ENCODE data around the gene XXYLT1.
"Not testable (repeated sequence)": the region's sequence is repeated elsewhere in the genome, so short reads cannot be mapped to it uniquely, and the experiment has no call there.

The XXYLT1 gene

DNA sequence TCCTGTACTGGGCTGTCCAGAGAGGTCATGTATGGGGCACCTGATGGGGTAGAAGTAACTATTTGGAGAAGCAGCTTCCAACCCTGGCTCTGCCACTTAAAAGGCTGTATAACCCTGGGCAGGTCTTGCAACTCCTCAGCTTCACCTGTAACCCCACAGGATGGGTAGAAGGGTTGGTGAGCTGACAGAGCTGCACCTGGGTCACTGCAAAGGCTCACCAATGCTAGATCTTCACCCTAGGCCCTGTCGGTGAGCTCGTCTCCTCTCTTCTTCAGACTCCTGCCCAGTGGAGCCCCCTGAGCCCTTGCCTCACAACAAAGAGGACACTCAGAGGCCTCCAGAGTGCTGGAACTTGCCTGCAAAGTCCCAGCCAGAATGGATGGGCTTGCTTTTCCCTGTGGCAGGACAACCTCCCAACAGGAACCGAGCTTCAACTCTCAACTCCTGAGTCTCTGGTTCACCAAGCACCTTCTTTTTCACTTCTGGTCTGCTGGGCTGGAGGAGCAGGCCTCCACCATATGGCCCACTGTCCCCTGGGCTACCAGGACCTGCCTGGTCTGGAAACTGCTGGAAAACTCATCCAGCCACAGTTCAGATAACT lies 45.9 kb downstream of the XXYLT1 start:
- no peak for DNase-seq

- no peak for DNase-seq
Measured at GRCh38 chr3:195224156-195224979, 46.6 kb downstream of the XXYLT1 start.

- DNase-seq: no peak
Measured at GRCh38 chr3:195221876-195222617, 48.9 kb downstream of the XXYLT1 start.

DNA sequence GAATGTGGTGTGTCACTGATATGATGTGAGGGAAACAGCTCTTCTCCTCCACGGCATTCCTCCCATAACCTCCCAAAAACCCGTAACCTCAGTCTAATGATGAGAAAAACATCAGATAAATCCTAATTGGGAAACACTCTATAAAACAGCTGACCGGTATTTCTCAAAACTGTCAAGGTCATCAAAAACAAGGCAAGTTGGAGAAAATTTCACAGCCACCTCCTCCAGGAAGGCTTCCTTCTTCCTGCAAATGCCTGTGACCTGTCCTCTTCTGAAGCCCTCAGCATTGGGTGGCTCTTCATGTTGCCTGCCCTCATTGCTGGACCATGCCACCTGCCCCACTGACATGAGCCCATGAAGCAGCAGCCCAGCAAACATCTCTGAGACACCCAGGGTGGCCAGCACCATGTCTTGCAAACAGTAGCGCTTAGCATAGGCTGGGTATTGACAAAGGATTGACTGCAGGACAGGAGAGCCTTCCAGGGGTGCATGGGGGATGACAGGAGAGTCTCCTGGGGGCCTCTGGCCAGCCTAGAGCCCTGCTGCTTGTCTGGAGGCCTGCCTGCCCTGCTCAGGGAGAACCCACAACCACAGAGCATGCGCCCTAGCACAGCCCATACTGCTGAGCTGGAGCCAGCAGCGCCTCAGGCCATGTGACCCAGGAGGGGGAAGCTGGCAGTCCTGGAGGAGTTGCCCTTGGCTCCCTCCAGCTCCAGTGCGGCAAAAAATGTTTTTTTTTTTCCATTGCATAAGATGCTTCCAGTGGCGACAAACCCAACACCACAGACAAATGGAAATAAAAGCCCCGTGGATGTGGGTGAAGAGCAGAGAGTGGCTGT lies 49.7 kb downstream of the XXYLT1 start:
- DNase-seq: no peak

- DNase-seq: no peak
Measured at GRCh38 chr3:195219351-195220230, 51.4 kb downstream of the XXYLT1 start.

GRCh38 chr3:195218331-195218730 lies 52.6 kb downstream of the XXYLT1 start:
- not testable (repeated sequence) for DNase-seq

DNA sequence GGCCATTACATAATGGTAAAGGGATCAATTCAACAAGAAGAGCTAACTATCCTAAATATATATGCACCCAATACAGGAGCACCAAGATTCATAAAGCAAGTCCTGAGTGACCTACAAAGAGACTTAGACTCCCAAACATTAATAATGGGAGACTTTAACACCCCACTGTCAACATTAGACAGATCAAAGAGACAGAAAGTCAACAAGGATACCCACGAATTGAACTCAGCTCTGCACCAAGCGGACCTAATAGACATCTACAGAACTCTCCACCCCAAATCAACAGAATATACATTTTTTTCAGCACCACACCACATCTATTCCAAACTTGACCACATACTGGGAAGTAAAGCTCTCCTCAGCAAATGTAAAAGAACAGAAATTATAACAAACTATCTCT lies 55.4 kb downstream of the XXYLT1 start:
- DNase-seq: not testable (repeated sequence)

DNA sequence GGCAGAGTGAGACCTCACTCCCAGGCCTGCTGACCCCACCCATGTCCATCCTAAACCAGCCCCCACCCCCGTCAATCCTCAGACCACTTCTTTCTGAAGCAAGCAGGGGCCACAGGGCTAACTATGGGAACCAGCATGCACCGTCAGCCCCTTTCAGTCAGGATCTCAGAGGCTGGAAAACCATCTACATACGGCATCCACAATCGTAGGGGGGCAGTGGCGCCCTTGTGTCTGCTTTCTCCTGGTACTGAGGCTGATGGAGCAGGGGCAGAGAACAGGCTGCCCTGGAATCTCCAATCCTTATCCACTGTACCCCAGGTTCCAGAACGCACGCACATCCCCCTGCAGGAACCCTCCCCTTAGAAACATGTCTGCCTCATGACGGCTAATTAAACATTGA lies 56.6 kb downstream of the XXYLT1 start:
- DNase-seq: no peak

GRCh38 chr3:195213639-195214315 lies 57.2 kb downstream of the XXYLT1 start:
- DNase-seq: no peak

GRCh38 chr3:195212749-195213375 lies 58.1 kb downstream of the XXYLT1 start:
- DNase-seq: no peak

- DNase-seq: no peak
Measured at GRCh38 chr3:195212033-195212748, 58.8 kb downstream of the XXYLT1 start.

GRCh38 chr3:195210266-195210973 lies 60.5 kb downstream of the XXYLT1 start:
- DNase-seq: no peak

DNA sequence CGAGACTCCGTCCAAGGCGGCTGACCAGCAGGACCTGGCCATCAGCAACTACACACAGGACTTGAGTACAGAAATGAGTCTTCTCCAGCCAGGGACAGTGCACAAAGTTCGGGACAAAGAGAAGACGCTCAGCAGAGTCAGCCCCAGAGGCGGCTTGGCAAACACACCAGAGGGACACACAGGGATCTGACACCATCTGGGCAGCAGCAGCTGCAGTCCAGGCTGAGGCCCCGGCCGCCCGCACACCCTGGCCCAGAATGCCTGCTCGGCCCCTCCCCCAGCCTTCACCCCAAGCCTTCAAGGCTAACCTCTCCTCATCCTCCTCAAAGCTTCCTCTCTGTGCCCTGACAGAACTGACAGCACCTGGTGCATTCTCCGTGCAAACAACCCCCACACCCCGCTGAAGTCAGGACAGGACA lies 61.1 kb downstream of the XXYLT1 start:
- no peak for DNase-seq

DNA sequence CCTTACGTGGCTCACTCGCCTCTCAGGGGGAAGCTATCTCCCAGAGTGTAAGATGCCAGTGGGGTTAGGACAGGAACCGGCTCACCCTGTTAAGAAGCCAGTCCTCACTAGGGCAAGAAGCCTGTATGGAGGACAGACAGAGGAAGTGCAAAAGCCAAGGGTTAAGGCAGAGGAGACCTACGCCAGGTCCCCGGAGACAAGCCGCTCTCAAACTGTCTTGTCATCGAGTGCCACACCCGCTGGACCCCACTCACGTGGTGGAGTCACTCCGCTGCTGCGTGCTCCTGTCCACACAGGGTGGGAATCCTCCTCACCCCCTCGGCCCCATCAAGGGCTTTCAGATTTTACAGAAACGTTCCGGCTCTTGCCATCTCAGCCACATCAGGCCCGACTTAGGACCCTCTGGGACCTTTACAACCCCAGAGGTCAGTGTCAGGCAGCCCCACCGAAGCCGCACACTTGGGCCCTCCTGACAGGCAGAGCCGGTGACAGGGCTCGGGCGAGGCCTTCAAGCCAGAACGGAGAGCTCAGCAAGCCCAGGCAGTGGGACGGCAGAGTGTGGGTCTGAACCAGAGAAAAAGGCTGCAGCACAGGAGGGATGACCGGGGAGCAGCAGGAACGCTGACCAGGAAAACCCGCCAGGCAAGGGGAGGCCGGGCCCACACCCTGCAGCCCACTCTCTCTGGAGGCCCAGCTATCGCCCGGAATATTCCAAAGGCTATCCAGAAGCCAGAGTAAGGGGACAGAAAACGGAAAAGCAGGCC lies 61.7 kb downstream of the XXYLT1 start:
- DNase-seq: no peak

GRCh38 chr3:195208631-195209030 lies 62.3 kb downstream of the XXYLT1 start:
- DNase-seq: no peak

DNA sequence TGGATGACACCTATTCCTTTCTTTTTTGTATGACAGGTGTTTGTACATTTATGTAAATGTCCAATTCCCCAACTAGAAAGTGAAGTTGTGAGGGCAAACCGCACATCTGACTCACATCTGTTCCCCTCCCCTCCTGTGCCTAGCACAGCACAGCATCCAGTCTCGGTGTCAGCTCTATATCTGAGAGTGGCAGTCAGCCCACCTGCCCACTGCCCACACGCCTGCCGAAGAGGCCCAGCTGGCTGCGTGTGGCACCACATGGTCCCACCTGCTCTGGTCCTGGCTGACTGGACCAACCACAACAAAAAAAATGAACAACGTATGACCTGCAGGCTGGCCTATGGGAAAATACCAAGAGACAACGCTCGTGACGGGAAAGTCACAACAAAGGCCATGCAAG lies 62.8 kb downstream of the XXYLT1 start:
- DNase-seq: no peak

DNA sequence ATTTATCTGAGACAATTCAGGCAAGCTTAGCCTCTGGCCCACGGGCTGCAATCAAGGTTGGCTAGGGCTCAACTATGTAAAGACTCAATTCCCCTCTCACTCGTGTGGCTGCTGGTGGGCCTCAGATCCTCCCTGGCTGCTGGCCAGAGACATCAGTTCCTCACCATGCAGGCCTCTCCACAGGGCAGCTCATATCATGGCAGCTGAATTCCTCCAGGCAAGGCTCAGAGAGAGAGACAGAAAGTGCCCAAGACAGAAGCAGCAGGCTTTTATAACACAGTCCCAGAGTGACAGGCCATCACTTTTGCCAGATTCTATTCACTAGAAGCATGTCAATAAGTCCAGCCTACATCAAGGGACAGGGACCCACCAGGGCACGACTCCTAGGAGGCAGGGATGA lies 63.2 kb downstream of the XXYLT1 start:
- no peak for DNase-seq

GRCh38 chr3:195207056-195207455 lies 63.9 kb downstream of the XXYLT1 start:
- DNase-seq: no peak

All from activated effector memory CD4-positive, alpha-beta T cell treated with Interleukin-2 at 50 U/mL for 16 hours (primary cell).